GM12875 (cell line): ENCODE measurements around the gene SART1.

Experiments used
- H3K4me3 ChIP-seq: one replicate; pipeline ENCODE4 v1.5.1; 2011; ENCODE audit warnings: low read depth, low read length, control low read depth
- CTCF ChIP-seq: IDR thresholded peaks from 2 replicates; pipeline ENCODE4 v1.5.1; 2011; ENCODE audit warnings: low read depth, mild to moderate bottlenecking, control low read depth, inconsistent platforms, low read length, moderate library complexity, borderline replicate concordance; ENCODE audit not compliant: insufficient read depth

SART1 gene

GRCh38 chr11:65934014-65934413 is 27.5 kb upstream of the SART1 start:
- no peak for TF ChIP-seq CTCF
- H3K4me3 ChIP-seq = no peak overlapping the region

GRCh38 chr11:65937766-65938165 is 23.8 kb upstream of the SART1 start:
- no peak for TF ChIP-seq CTCF
- no peak overlapping the region for H3K4me3 ChIP-seq

- TF ChIP-seq CTCF = no peak
- H3K4me3 ChIP-seq = no peak overlapping the region
These were observed 19.7 kb upstream of the SART1 start for GRCh38 chr11:65941720-65942310.

GRCh38 chr11:65942531-65942930 is 19.0 kb upstream of the SART1 start:
- H3K4me3 ChIP-seq = no peak overlapping the region
- no peak for TF ChIP-seq CTCF

GRCh38 chr11:65944191-65944590 is 17.3 kb upstream of the SART1 start:
- no peak overlapping the region for H3K4me3 ChIP-seq
- no peak for TF ChIP-seq CTCF

- no peak overlapping the region for H3K4me3 ChIP-seq
- no peak for TF ChIP-seq CTCF
These were observed 16.8 kb upstream of the SART1 start for GRCh38 chr11:65944767-65945166.

GRCh38 chr11:65945430-65945911 is 16.1 kb upstream of the SART1 start, which contains the start of gene TSGA10IP:
Gene TSGA10IP, plus strand, starts transcription at chr11:65945480. Its CDS starts 196 bp downstream, at chr11:65945676.
- H3K4me3 ChIP-seq = no peak within 1 kb of the TSS
- TF ChIP-seq CTCF = no peak
